MCF 10A (cell line): ENCODE results near the gene TRIM31. TPM values are rescaled to one million over a fixed set of nuclear protein-coding genes. Genes with fewer than 3 reads are reported as not detected.
A peak's percentile ranks its signal among the peaks of the same experiment; 100 is the strongest.

Experiments
- BruUV-seq: library from RNA; stranded (reverse); fragments of 400-500 nt; replicated peaks from 2 replicates; lab custom pipeline; 2021; lab: Mats Ljungman, UMichigan
- CTCF ChIA-PET: fragments of 300-600 bp; sonication (Branson Sonifier 250); formaldehyde crosslinking; extraction: SDS; loops from one replicate; lab custom pipeline; 2021; ENCODE audit warnings: antibody characterized with exemption, inconsistent platforms; lab: Yijun Ruan, JAX
- POLR2A ChIA-PET: fragments of 300-600, 350-650 bp; sonication (Branson Sonifier 250); formaldehyde crosslinking; extraction: SDS; loops from one replicate; lab custom pipeline; 2020; ENCODE audit warnings: antibody characterized with exemption, inconsistent platforms; lab: Yijun Ruan, JAX
- DNase-seq: peaks from one replicate; pipeline ENCODE4 v3.0.0-alpha.2; 2018; ENCODE audit not compliant: unreplicated experiment
- H3K27ac Mint-ChIP-seq: one replicate; pipeline ENCODE4 v1.8.0; 2022; ENCODE audit warnings: mild to moderate bottlenecking, low read depth, mixed read lengths; ENCODE audit not compliant: unreplicated experiment
- H3K27me3 Mint-ChIP-seq: one replicate; pipeline ENCODE4 v1.8.0; 2022; ENCODE audit warnings: mixed read lengths; ENCODE audit not compliant: insufficient read depth, unreplicated experiment
- H3K36me3 Mint-ChIP-seq: one replicate; pipeline ENCODE4 v1.8.0; 2022; ENCODE audit warnings: mild to moderate bottlenecking, moderate library complexity, mixed read lengths; ENCODE audit not compliant: insufficient read depth, unreplicated experiment
- H3K4me1 Mint-ChIP-seq: one replicate; pipeline ENCODE4 v1.8.0; 2022; ENCODE audit warnings: mixed read lengths; ENCODE audit not compliant: insufficient read depth, unreplicated experiment
- H3K4me3 Mint-ChIP-seq: one replicate; pipeline ENCODE4 v1.8.0; 2022; ENCODE audit warnings: mild to moderate bottlenecking, moderate library complexity, mixed read lengths; ENCODE audit not compliant: unreplicated experiment
- H3K9me3 Mint-ChIP-seq: one replicate; pipeline ENCODE4 v1.8.0; 2022; ENCODE audit warnings: mixed read lengths; ENCODE audit not compliant: unreplicated experiment
- intact Hi-C: fragments of 100-400 bp; cut with micrococcal nuclease; formaldehyde crosslinking; loops from 2 replicates; pipeline ENCODE4 v1.14.1; 2022
- total RNA-seq: library from RNA; stranded (reverse); gene quantifications from 2 replicates; pipeline ENCODE4 v1.2.3, GENCODE V29; 2022
- TF ChIP-seq, protein P1 (sequence below): fragments of 200-600 bp; IDR thresholded peaks from one replicate; pipeline ENCODE4 v1.8.0; 2022; ENCODE audit warnings: antibody characterized with exemption, mild to moderate bottlenecking; ENCODE audit not compliant: unreplicated experiment

TRIM31 gene
- total RNA-seq, 1 experiment from 2014 or later: not detected

- no TSS peak for BruUV-seq
- CTCF ChIA-PET: interaction anchor here (0.6 to 2.9 kb wide), 2 partner anchors 69 to 184 kb away, joined by 3 to 12 read pairs; no protein-coding TSS in a partner anchor
- DNase-seq: no peak
These were observed 50.3 kb downstream of the TRIM31 start for GRCh38 chr6:30062471-30063178.

DNA sequence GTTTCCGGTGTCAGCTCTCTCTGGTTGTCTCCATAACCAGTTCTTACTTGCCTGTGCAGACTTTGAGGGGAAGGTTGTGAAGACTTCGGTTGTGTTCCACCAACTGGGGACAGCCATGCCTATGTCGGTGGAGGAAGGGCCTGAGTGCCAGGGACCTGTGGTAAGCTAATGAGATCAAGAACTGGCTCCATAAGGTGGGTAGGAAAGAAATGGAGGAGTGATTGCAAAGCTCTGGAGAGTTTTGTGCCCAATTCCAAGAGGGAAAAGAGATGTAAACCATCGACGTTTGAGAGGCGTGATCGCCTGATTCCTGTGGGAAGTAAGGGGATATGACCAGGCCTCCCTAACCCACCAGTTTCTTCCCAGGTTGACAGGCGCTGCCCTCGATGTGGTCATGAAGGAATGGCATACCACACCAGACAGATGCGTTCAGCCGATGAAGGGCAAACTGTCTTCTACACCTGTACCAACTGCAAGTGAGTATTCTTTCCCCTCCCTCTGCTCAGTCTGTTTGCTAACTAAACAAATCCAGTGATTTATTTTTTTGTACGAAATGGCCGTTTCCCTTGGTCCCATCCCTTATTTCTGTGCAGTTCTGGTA is 50.9 kb downstream of the TRIM31 start:
- ChIA-PET CTCF (interaction anchor here (0.7 to 2.9 kb wide), 3 partner anchors 13 to 697 kb away, joined by 3 to 12 read pairs (median 12); no protein-coding TSS in a partner anchor), POLR2A (interaction anchor here (0.7 to 6.2 kb wide), 21 partner anchors 10 to 1795 kb away, joined by 3 to 101 read pairs (median 5); partner anchors contain the start of genes RNF39, TRIM26 and ZSCAN26)
- Mint-ChIP-seq H3K4me3 (peak overlapping the region; percentile 96), H3K4me1 (peaks cover 17% of the 10 kb centered on the region), H3K27me3 (no peaks in the 10 kb centered on the region), H3K27ac (peak overlapping the region; percentile 92), H3K36me3 (peaks cover 27% of the 10 kb centered on the region), H3K9me3 (no peaks in the 10 kb centered on the region)
- DNase-seq: no peak
- TF ChIP-seq, protein P1, sequence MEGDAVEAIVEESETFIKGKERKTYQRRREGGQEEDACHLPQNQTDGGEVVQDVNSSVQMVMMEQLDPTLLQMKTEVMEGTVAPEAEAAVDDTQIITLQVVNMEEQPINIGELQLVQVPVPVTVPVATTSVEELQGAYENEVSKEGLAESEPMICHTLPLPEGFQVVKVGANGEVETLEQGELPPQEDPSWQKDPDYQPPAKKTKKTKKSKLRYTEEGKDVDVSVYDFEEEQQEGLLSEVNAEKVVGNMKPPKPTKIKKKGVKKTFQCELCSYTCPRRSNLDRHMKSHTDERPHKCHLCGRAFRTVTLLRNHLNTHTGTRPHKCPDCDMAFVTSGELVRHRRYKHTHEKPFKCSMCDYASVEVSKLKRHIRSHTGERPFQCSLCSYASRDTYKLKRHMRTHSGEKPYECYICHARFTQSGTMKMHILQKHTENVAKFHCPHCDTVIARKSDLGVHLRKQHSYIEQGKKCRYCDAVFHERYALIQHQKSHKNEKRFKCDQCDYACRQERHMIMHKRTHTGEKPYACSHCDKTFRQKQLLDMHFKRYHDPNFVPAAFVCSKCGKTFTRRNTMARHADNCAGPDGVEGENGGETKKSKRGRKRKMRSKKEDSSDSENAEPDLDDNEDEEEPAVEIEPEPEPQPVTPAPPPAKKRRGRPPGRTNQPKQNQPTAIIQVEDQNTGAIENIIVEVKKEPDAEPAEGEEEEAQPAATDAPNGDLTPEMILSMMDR: no peak
- no TSS peak for BruUV-seq
- intact Hi-C loops: no loop called here

More at GRCh38 chr6:30062471-30063178, 50.3 kb downstream of the TRIM31 start:
- Mint-ChIP-seq H3K27ac (no peak overlapping the region), H3K4me3 (peak overlapping the region; percentile 96), H3K36me3 (peaks cover 24% of the 10 kb centered on the region), H3K4me1 (peaks cover 21% of the 10 kb centered on the region), H3K27me3 (no peaks in the 10 kb centered on the region), H3K9me3 (no peaks in the 10 kb centered on the region)
- TF ChIP-seq, protein P1: no peak
- intact Hi-C loops: no loop called here
- POLR2A ChIA-PET: interaction anchor here (0.9 to 6.2 kb wide), 12 partner anchors 11 to 1795 kb away, joined by 3 to 101 read pairs (median 8); partner anchors contain the start of genes RNF39 and ZSCAN26

GRCh38 chr6:30061092-30061857 is 51.6 kb downstream of the TRIM31 start, which contains the start of gene POLR1H:
Gene POLR1H (plus strand): TSS chr6:30061265. CDS start chr6:30061525, 260 bp downstream.
- intact Hi-C loops: no loop called here
- no peaks in the 10 kb centered on the region for H3K27me3 Mint-ChIP-seq
- H3K36me3 Mint-ChIP-seq: peaks cover 34% of the 10 kb centered on the region
- CTCF ChIA-PET: interaction anchor here (0.6 to 2.9 kb wide), 6 partner anchors 13 to 698 kb away, joined by 3 to 12 read pairs (median 4); no protein-coding TSS in a partner anchor
- DNase-seq: peak; percentile 97
- H3K9me3 Mint-ChIP-seq: no peaks in the 10 kb centered on the region
- peak within 1 kb of the TSS; percentile 92 for H3K27ac Mint-ChIP-seq
- POLR2A ChIA-PET: interaction anchor here (0.7 to 6.2 kb wide), 33 partner anchors 8 to 1794 kb away, joined by 3 to 101 read pairs (median 5); partner anchors contain the start of genes RNF39, TRIM26, TRIM39 and ZSCAN26
- H3K4me3 Mint-ChIP-seq: peak within 1 kb of the TSS; percentile 96
- TF ChIP-seq, protein P1: no peak
- BruUV-seq: TSS peak; percentile 70
- peaks cover 12% of the 10 kb centered on the region for H3K4me1 Mint-ChIP-seq
